ENCODE data around the gene TNNT1.

DNA sequence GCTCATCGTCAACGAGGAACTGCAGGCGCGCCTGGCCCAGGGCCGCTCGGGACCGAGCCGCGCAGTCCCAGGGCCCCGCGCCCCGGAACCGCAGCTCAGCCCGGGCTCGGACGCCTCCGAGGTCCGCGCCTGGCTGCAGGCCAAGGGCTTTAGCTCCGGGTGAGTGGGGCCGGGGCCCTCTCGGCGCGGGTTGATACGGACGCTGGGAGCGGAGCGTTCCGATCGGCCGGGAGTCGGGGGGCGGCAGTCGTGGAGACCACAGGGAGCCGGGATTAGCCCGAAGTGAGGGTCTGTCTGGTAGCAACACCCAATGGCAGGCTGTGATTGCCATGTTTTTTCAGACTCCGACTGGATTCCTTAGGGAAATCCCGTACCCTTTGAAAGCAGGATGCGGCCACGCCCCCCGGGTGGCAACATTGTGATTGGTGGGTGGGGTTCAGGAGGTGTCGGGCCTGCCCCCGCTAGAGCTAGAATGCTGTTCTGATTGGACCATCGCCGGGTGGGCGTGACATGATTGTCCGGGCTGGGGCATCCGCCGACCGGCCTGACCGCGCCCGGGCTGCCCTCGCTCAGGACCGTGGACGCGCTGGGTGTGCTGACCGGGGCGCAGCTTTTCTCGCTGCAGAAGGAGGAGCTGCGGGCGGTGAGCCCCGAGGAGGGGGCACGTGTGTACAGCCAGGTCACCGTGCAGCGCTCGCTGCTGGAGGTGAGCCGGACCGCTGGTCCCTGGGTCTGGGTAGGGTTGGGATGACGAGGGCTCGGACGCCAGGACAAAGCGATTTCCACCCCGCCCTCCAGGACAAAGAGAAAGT, 62.1 kb downstream of the TNNT1 start:
- TF ChIP-seq CTCF (IDR thresholded peaks at IDR 0.05; ENCODE audit: borderline replicate concordance, extremely low read depth, low read length, poor library complexity, severe bottlenecking): no peak
- TF ChIP-seq EZH2 (IDR thresholded peaks at IDR 0.05; ENCODE audit: borderline replicate concordance, low read depth, low read length, severe bottlenecking): no peak
